ENCODE data around the gene RELN. TPM values are rescaled to one million over a fixed set of nuclear protein-coding genes. Genes with fewer than 3 reads are reported as not detected.
"Not testable (repeated sequence)": the region's sequence is repeated elsewhere in the genome, so short reads cannot be mapped to it uniquely, and the experiment has no call there.

Gene RELN
- total RNA-seq: 1.5 TPM

DNA sequence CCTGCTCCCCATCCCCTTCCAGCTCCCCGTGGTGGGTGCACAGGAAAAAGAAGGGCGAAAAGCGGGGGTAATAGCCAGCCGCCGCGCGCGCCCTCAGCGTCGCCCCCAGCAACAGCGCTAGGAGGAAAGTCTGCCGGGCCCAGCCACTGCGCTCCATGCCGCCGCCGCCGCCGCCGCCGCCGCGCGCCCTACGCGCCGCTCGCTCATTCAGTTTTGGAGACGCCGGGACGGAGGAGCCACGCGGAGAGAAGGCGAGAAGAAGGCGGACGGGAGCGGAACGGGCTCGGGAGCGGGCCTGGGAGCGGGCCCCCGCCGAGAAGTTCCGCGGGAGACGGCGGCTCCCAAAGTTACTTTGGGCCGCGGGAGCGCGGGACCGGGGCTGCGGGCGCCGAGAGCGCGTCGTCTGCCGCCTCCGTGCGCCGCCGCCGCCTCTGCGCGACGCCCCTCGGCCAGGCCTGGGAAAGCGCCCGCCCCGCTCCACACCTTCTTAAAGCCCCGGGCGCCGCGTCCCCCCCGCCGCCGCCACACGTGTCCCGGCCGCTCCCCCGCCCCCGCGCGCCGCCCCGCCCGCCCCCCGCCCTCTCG lies at the start of gene RELN:
Gene RELN, minus strand, starts transcription at position 459 of the 585 bp plus-strand sequence. Its CDS starts 302 bp downstream, at position 157.
- DNase-seq (ENCODE audit: low spot score): no peak

GRCh38 chr7:104038136-104038535 lies 48.7 kb upstream of the RELN start:
- no peak for DNase-seq (ENCODE audit: low spot score)

- DNase-seq (ENCODE audit: low spot score): not testable (repeated sequence)
These were observed 47.4 kb upstream of the RELN start for GRCh38 chr7:104036889-104037288.

DNA sequence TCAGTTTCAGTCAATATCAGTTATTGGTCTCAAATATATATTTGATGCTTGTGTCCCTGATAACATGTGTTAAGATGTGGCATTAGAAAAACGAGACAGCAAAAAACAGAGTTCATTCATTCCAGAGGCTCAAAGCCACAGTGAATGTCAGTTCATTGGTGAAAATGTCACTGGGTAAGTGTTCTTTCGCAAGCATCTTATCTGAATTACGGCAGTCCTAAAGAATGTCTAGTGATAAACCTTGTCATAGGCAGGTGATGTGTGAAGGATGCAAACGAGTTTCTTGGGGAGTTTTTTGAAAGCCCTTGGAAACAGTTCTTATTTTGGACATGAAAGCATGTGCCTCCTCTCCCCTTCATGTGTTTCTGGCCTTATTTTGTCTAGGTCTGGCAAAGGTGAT lies 45.9 kb upstream of the RELN start:
- DNase-seq (ENCODE audit: low spot score): no peak

DNA sequence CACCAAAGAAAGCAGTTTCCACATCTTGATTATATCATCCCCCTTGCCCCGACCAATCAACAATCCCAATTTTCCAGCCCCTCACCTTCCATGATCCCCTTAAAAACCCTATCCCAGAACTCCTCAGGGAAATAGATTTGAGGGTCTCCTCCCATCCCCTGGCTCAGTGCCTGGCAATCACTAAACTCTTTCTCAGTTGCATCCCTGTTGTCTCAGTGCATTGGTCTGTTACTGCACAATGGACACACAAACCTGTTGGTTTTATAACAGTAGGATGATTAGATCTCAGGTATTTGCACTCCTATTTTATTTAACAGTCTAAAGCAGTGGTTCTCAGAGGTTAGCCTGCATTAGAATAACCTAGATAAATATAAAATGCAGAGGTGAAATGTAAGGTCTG lies 45.2 kb upstream of the RELN start:
- no peak for DNase-seq (ENCODE audit: low spot score)

GRCh38 chr7:104033837-104034236 lies 44.4 kb upstream of the RELN start:
- DNase-seq (ENCODE audit: low spot score): no peak

- DNase-seq (ENCODE audit: low spot score): no peak
These were observed 43.0 kb upstream of the RELN start for GRCh38 chr7:104032486-104032885.

DNA sequence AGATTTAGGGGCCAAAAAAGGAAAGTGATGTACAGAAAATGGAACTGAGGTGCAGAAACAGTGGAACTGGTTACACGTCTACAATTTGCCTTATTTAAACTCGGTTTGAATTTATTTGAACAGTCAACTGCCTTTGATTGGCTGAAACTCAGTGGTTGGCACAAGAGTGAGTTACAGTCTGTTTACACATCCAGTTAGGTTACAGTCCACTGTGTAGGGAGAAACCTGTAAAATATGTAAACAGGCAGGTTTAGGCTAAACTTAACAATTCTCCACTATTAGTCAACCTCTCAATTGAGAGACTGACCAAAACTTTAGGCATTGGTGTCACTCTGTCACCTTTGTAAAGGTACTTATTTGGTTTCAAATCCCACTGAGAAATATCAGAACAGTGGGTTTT lies 40.3 kb upstream of the RELN start:
- DNase-seq (ENCODE audit: low spot score): no peak

- DNase-seq (ENCODE audit: low spot score): no peak
These were observed 35.2 kb upstream of the RELN start for GRCh38 chr7:104024632-104025031.

GRCh38 chr7:104023100-104023499 lies 33.6 kb upstream of the RELN start:
- no peak for DNase-seq (ENCODE audit: low spot score)

GRCh38 chr7:104018425-104018824 lies 29.0 kb upstream of the RELN start:
- no peak for DNase-seq (ENCODE audit: low spot score)

DNA sequence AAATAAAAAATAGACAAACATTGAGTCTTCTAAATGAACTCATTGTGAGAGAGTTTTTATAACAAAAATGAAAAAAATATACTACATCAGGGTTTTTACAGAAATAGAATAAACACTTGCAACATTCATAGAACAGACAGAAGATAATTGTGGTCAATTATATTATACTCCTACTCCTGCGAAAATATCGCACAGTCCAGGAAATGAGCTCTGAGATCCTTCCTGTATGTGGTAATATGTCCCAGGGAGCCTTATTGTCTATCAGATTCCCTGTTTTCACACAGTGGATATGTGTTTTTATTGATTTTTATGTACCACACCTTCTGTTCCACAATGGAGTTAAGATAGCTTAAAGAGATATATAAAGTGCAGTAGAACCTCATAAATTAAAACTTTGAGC lies 27.5 kb upstream of the RELN start:
- no peak for DNase-seq (ENCODE audit: low spot score)

- DNase-seq (ENCODE audit: low spot score): no peak
These were observed 23.4 kb upstream of the RELN start for GRCh38 chr7:104012835-104013234.

DNA sequence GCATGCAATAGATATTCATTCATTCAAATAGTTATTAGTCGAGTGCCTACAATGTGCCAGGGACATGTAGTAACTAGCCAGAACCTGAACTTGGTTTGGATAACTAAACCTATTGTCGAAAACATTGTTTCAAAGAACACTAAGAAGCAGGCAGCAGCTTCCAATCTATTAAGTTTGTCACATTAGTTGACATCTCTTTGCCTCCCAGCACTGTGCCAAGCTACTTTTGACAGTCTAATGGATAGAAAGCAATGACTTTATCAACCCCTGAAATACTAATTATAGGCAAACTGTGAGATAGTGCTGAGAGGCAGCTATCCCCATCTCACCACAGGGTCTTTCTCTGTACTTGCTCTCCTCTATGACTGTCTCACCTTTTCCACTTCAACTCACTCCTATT lies 22.4 kb upstream of the RELN start:
- no peak for DNase-seq (ENCODE audit: low spot score)

DNA sequence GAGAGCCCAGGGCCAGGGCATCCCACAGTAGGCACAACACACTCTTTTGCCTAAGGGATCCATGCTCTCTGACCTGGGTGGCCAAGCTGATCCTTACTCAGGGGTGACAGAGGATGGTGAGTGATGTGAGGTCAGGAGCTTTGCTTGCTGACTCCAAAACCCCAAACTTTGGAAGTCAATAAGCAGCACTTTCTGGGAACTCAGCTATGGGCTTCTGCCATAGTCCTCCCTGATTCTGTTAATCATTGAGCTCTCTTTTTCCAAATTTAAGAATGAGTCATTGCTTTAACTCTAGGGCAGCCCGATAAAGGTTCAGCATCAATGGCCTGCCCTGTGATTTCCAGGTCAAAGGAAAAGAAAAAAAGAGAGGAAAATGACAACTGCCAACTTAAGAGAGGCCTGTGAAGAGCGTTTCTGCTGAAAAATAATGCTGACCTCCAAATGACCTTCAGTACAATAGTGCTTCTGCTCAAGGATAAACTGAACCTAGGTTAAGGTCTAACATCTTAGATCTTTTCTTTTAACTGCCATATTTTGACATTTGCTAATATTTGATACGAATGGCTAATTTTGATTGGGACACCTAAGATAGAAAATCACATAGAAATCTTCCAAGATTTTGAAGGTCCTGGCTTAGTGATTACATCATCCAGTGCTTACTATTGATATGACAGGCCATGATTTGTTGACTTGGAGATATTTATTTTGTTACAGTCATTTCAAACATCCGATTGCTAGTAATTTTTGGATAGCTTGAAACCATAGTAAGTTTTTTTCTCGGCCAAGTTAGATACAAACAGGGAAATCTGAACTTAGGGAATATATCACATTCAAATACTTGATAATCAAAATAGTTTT lies 20.8 kb upstream of the RELN start:
- no peak for DNase-seq (ENCODE audit: low spot score)

DNA sequence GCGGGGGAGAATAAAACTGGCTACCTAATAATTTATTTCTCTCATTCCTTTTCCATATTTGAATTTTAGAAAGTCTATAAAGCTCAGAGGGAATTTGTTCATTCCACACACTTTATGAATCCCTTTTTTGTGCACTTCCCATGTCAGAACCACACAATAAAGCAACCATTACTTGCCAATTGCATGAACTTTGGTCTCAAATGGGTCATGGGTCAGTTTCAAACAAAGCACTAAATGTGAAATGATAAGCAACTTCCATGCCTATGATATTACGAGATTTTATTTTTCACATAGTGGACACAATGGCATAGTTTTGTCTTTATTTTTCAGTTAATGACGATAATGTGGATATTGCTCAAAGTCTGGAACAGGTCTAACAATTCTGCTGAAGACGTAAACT lies 18.6 kb upstream of the RELN start:
- DNase-seq (ENCODE audit: low spot score): no peak

DNA sequence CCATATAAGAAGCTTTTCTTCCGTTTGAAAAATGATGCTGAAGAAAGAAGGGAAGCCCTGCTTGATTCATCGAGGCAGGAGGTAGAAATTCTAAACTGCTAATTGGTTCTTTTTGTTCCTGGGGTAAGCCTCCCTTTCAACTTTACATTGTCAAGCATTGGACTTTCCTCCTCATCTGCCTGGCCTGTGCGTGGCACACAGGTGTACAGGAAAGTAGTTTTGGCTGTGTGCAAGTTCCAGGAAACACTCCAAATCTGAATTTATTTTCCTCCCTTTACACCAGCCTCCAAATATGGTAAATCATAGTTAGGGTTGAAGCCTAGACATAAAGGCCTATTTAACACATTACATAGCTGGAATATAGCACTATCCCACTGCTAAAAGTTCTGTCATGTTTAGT lies 18.2 kb upstream of the RELN start:
- no peak for DNase-seq (ENCODE audit: low spot score)

DNA sequence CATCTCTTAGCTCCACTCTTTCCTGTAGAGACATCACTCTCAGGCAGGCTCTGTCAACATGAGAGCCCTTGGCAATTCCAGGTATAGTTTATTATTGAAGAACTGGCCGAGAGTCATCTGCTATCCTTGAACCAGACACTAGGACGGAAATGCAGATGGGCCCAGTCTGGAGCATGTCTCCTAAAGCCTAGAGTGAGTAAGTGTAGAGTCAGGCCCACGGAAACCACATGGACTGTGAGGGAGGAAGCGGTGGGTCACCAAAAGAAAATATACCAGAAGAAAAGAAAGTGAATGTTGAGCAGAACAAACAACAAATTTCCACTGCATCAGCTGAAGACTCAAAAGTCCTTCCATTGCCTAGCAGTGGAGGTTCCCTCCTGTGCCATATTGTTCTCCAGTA lies 15.7 kb upstream of the RELN start:
- no peak for DNase-seq (ENCODE audit: low spot score)

DNA sequence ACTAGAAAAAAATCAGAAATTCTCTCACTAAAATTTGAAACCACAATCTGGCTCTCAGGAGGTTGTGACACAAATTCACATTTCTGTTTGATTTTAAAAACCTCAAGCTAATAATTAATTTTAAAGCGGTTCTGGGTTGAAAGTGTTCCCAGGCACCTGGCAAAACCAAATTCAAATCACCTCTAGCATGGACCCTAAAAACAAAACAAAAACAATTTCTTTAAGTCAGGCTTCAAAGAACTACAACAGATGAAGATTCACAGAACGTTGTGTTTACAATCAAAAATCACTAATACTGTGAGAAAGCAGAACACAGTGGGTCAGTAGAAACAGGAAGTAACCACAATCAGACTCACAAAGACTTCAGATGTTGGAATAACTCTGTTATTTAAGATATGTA lies 7.2 kb upstream of the RELN start:
- no peak for DNase-seq (ENCODE audit: low spot score)

DNA sequence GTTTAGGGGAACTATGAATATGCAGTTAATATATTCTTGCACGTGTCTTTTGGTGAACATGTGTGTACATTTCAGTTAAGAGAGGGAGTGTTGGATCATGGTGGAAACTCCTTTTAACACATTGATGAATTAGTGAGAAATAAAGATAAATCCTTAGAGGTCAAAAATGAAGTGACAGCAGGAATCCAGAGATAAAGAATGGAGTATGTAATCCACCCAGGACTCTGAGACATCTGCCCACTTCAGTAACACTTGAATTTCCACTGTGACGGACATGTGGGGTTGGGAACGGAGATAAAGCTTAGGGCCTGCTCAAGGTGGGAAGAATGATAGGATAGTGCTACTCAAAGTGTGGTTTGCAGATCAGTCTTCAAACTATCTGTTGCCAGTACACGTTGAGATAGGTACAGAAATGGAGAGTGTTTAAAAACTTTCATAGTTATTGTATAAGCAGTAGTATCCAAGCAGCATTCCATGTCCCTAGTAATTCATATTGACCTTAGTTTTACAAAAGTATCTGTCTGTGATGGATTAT lies 6.6 kb upstream of the RELN start:
- no peak for DNase-seq (ENCODE audit: low spot score)

DNA sequence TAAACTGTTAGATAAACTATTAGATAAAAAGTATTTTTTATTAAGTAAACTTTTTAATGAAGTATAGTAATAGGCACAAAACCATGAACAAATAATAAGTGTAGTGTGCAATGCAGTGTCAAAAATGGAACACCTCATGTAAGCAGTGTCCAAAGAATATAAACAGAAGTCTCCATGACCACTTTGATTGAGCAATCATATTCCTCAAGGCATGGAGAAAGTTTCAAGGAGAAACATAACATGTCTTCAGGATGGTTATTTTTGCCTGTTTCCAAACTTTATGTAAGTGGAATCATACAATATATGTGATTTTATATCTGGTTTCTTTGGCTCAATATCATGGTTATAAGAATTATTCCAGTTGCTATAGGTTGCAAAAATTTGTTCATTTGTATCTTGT lies 6.1 kb upstream of the RELN start:
- no peak for DNase-seq (ENCODE audit: low spot score)

DNA sequence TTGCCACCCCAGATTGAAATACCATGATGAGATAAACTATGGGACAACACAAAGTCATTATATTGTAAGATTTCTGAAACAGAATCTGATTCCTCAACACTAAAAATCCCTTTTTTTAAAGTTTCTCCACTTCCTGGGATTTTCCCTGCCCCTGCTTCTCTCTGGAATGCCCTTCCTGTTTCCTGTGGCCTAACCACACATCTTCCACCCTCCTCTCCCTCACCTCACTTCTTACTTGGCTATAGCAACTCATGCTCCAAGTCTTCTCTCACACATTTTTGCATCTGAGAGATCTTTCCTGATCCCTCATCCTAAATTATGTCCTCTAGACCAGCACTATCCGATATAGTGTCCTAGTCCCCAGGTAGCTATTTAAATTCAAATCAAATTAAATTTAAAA lies 4.1 kb upstream of the RELN start:
- no peak for DNase-seq (ENCODE audit: low spot score)

- no peak for DNase-seq (ENCODE audit: low spot score)
These were observed 1.9 kb upstream of the RELN start for GRCh38 chr7:103991406-103991805.

Data from ureter (tissue), 1 donor.